Psoas muscle (tissue), 8 donors: Measurements from ENCODE around the gene SRSF6. TPM values are rescaled to one million over a fixed set of nuclear protein-coding genes. Genes with fewer than 3 reads are reported as not detected.
A peak's percentile ranks its signal among the peaks of the same experiment; 100 is the strongest.

ENCODE experiments used
- ATAC-seq, 4 donors: fragments of 200-7000 bp; cut with Tn5 transposase; one replicate each; pipeline ENCODE4 v1.9.1; 2020; ENCODE audit warnings: moderate library complexity in 3 of 4, mild to moderate bottlenecking in 2 of 4
- DNase-seq, 2 donors: peaks; one replicate each; pipeline ENCODE4 v3.0.0-alpha.2; 2020
- H3K27ac ChIP-seq: fragments of 200-600 bp; one replicate; pipeline ENCODE4 v1.8.0; 2022
- H3K27me3 ChIP-seq, 3 donors: fragments of 200-600 bp in 1 of 3; one replicate each; pipeline versions ENCODE4 v1.6.1 to v1.8.0; 2013 to 2022; ENCODE audit warnings: low read length in 2 of 3, mild to moderate bottlenecking in 2 of 3, moderate library complexity in 1 of 3; ENCODE audit not compliant: insufficient read depth in 3 of 3
- H3K36me3 ChIP-seq, 2 donors: fragments of 200-600 bp in 1 of 2; one replicate each; pipeline versions ENCODE4 v1.6.1 to v1.8.0; 2013 to 2022; ENCODE audit warnings: low read depth in 1 of 2, mild to moderate bottlenecking in 1 of 2, moderate library complexity in 1 of 2; ENCODE audit not compliant: insufficient read depth in 1 of 2
- H3K4me1 ChIP-seq: fragments of 200-600 bp; one replicate; pipeline ENCODE4 v1.8.0; 2022
- H3K4me3 ChIP-seq: fragments of 200-600 bp; one replicate; pipeline ENCODE4 v1.8.0; 2022; ENCODE audit warnings: mild to moderate bottlenecking
- H3K9me3 ChIP-seq: fragments of 200-600 bp; one replicate; pipeline ENCODE4 v1.8.0; 2022
- WGBS, 3 donors: extraction: QIAGEN DNeasy Blood & Tissue Kit; methylation state at CpG; one replicate each; pipeline versions ENCODE4 v1.1.6 to v1.1.7; 2013; 5-methylcytosine and 5-hydroxymethylcytosine counted together
- intact Hi-C, 2 donors: fragments of 100-400 bp; cut with DNase I; formaldehyde crosslinking; loops; one replicate each; pipeline versions ENCODE4 v1.11.0 to v1.14.2; 2022
- long read RNA-seq, 2 donors: library from polyadenylated mRNA; unstranded; transcript quantifications; one replicate each; pipeline ENCODE4 v2.0.0, GENCODE V29; 2021
- polyA plus RNA-seq, 3 donors: library from polyadenylated mRNA; stranded (reverse); fragments of 200-250 nt; gene quantifications; one replicate each; pipeline ENCODE4 v1.2.3, GENCODE V29; 2013
- total RNA-seq, 4 donors: library from RNA; stranded (reverse); fragmentation: NEBNext Ultra II Directional in 2 of 4; extraction: Animal tissue kit (Norgen Biotek cat#: 25700) in 2 of 4; gene quantifications; one replicate each; pipeline versions ENCODE4 v1.2.1 to v1.2.4, GENCODE V29; 2021 to 2023
- TF ChIP-seq, protein P1 (sequence below): fragments of 200-600 bp; IDR thresholded peaks from one replicate; pipeline ENCODE4 v1.8.0; 2022; ENCODE audit warnings: antibody characterized with exemption
- donor health status: healthy with polysubstance abuse.
- donor health status: DM: no; HTN: no; CAD: no; lungs with moderate emphysema.
- donor health status: Bipolar disorder and iron deficiency.
- donor health status: healthy.
- donor health status: DM: yes; HTN: yes; CAD: no.
- donor health status: DM: no; HTN: no; CAD: no.
- donor health status: DM: no; HTN: no; CAD: no.
- donor health status: DM: yes; HTN: yes; CAD: no.

The SRSF6 gene
- 10 to 100 TPM; 33.8 to 76.9 (median 53.3) TPM for total RNA-seq
- polyA plus RNA-seq: 10 to 100 TPM; 26.3 to 38.9 (median 26.7) TPM
- long read RNA-seq, donor 1, full-length matches to known transcripts: 6 of 8 reads
- long read RNA-seq, donor 1, partial matches to known transcripts: 0 of 8 reads
- long read RNA-seq, donor 1, other reads (novel, unspliced or antisense): 2 of 8 reads
- long read RNA-seq, donor 2, full-length matches to known transcripts: 10 of 17 reads
- long read RNA-seq, donor 2, partial matches to known transcripts: 1 of 17 reads
- long read RNA-seq, donor 2, other reads (novel, unspliced or antisense): 6 of 17 reads

DNA sequence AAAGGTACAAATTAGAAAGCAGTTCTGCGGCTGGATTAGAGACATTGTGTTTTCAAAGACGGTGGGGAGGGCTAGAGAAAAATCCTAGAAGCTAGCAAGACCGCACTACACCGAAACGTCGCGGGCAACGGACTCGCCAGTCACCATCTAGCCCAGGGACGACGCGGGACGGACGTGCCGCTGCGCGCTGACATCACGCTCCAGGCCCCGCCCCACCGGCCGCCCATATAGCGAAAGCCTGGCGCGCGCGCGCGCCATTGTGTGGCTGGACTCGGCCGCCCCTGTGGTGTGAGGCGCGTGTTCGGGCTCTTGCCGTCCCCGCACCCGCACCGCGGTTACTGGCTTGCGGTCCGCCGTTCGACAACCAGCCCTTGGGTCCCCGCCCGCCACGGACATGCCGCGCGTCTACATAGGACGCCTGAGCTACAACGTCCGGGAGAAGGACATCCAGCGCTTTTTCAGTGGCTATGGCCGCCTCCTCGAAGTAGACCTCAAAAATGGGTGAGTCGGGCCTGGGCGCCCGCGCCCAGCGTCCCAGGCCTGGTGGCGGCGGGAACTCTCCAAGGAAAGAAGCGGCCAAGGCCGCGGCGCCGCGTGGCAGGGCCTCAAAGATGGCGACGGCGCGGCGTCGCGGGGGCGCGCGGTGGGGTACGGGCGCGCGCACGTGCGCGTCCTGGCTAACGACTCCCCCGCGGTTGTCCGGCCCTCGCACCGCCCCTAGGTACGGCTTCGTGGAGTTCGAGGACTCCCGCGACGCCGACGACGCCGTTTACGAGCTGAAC lies at the start of gene SRSF6:
Gene SRSF6 (plus strand): TSS at position 257 of the 782 bp plus-strand sequence. CDS start 138 bp downstream, at position 395.
- TF ChIP-seq, protein P1, sequence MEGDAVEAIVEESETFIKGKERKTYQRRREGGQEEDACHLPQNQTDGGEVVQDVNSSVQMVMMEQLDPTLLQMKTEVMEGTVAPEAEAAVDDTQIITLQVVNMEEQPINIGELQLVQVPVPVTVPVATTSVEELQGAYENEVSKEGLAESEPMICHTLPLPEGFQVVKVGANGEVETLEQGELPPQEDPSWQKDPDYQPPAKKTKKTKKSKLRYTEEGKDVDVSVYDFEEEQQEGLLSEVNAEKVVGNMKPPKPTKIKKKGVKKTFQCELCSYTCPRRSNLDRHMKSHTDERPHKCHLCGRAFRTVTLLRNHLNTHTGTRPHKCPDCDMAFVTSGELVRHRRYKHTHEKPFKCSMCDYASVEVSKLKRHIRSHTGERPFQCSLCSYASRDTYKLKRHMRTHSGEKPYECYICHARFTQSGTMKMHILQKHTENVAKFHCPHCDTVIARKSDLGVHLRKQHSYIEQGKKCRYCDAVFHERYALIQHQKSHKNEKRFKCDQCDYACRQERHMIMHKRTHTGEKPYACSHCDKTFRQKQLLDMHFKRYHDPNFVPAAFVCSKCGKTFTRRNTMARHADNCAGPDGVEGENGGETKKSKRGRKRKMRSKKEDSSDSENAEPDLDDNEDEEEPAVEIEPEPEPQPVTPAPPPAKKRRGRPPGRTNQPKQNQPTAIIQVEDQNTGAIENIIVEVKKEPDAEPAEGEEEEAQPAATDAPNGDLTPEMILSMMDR: no peak
- Histone ChIP-seq H3K9me3 (no peaks in the 10 kb centered on the region), H3K36me3 (peaks cover 3 to 41% of the 10 kb centered on the region in 2 donors), H3K27me3 (no peaks in the 10 kb centered on the region), H3K27ac (peak within 1 kb of the TSS; percentile 98), H3K4me3 (peak within 1 kb of the TSS; percentile 82), H3K4me1 (peaks cover 17% of the 10 kb centered on the region)
- peak; percentile 96 to 99 (median 98) for ATAC-seq
- WGBS, 3 donors: 0 to 1% (median 0%) methylated on average over 59 to 101 of the region's 101 CpGs
- DNase-seq: peak; percentile 95 to 97
- intact Hi-C loops: loop anchor here (5.0 to 10.0 kb wide), 2 partner anchors 134 to 627 kb away; partner anchors contain the start of gene IFT52 (in 2 of the 2)

DNA sequence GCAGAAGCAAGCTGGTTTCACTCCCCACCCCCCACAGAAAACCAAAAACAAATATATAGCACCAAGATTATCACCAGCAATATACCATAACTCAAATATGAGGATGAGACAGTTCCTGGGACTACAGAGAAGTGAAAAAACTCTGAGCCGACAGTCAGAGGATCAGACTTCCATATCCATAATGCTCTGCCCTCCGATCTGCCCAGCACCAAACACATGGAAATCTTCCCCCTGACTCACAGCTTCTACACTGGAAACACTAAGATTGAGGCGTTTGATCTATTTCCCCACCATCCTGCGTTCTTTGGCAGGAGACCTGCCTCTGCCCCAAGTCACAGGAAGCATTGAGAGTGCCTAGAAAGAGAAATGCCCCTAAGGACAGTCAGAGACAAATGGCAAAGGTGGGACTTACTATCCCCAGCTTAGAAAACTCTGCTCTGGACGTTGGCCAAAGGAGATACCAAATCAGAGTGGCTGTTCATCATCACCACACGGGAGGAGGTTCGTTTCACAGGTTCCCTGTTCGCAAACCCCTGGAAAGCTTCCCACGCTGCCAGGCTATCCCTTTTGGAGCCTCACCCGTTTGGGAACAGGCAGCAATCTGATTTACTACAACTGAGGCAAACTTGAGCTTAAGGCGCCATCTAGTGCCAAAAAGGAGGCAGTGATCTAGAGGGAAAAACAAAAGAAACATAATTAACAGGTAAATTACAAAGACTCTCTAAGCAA lies 48.7 kb upstream of the SRSF6 start:
- Histone ChIP-seq H3K4me3 (no peak overlapping the region), H3K9me3 (no peaks in the 10 kb centered on the region), H3K27me3 (no peaks in the 10 kb centered on the region), H3K4me1 (no peaks in the 10 kb centered on the region), H3K36me3 (no peaks in the 10 kb centered on the region), H3K27ac (no peak overlapping the region)
- no peak for DNase-seq
- ATAC-seq: no peak
- TF ChIP-seq, protein P1: peak; percentile 30
- WGBS, 3 donors: 21 to 28% (median 27%) methylated on average over 11 of the region's 11 CpGs
- intact Hi-C loops: no loop called here

DNA sequence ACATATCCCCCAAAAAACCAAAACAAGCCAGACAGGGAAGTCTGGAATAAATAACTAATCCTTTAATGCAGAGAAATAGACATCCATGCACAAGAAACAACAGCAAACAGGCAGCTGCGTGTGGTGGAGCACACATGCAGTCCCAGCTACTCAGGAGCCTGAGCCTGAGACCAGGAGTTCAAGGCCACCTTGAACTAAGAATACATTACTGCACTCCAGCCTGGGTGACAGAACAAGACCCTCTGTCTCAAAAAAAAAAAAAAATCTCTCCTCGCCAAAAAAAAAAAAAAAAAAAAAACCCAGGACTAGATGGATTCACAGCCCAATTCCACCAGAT lies 48.2 kb upstream of the SRSF6 start:
- H3K4me1 ChIP-seq: no peaks in the 10 kb centered on the region
- H3K36me3 ChIP-seq: no peaks in the 10 kb centered on the region
- ATAC-seq (no peak), DNase-seq (no peak)
- whole genome bisulfite sequencing, 3 donors: 66 to 94% (median 87%) methylated on average over 2 of the region's 2 CpGs
- H3K27me3 ChIP-seq: no peaks in the 10 kb centered on the region
- H3K9me3 ChIP-seq: no peaks in the 10 kb centered on the region
- H3K4me3 ChIP-seq: no peak overlapping the region
- H3K27ac ChIP-seq: no peak overlapping the region
- intact Hi-C loops: no loop called here
- TF ChIP-seq, protein P1: no peak

DNA sequence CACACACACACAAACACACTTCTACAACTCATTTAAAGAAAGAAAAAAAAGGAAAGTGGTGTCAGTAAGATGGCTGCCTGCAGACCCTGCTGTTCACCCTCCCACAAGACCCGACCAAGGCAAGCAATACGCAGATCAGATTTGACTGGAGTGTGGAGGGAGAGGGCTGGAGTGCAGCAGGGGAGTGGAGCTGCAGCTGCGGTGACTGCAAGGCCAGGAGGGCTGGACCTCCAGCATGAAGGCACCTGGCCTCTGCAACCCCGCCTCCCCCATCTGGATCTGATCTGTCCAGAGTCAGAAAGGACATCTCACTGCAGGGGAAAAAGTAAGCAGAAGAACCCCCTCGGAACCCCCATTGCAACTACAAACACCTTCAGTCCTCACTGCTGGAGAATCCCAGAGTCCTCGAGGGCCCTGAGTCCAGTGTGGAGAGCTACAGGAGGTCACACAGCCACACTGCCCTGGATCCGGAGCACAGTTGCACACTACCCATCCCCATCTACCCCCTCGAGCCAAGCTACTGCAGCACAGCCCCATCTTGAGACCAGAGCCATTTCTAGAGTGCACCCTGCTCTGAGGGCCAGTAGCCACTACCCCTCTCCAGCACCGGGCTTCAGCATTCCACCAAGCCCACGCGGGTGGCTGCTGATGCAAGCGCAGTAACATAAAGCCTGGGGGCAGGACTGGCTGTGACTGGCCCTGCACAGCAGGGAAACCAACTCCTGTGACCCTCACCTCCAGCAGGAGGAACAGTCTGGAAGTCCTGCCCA lies 41.9 kb upstream of the SRSF6 start:
- no peaks in the 10 kb centered on the region for H3K4me1 ChIP-seq
- H3K4me3 ChIP-seq: no peak overlapping the region
- intact Hi-C loops: no loop called here
- 59 to 62% (median 60%) methylated on average over 12 of the region's 12 CpGs for WGBS, 3 donors
- no peaks in the 10 kb centered on the region for H3K27me3 ChIP-seq
- peaks cover 25% of the 10 kb centered on the region for H3K9me3 ChIP-seq
- TF ChIP-seq, protein P1: no peak
- H3K27ac ChIP-seq: no peak overlapping the region
- ATAC-seq (no peak), DNase-seq (no peak)
- no peaks in the 10 kb centered on the region for H3K36me3 ChIP-seq
